Panc1 (cell line): Measurements from ENCODE around the gene PPP1R3F. TPM values are rescaled to one million over a fixed set of nuclear protein-coding genes. Genes with fewer than 3 reads are reported as not detected.

ENCODE experiments used
- ATAC-seq: fragments of 200-7000 bp; cut with Tn5 transposase; 2 replicates; pipeline ENCODE4 v1.9.1; 2020; ENCODE audit warnings: mild to moderate bottlenecking, moderate library complexity
- BruUV-seq: library from RNA; stranded (reverse); fragments of 400-500 nt; replicated peaks from 2 replicates; lab custom pipeline; 2021; lab: Mats Ljungman, UMichigan
- CTCF ChIA-PET: fragments of 300-600 bp; sonication (Branson Sonifier 250); formaldehyde crosslinking; loops from one replicate; lab custom pipeline; 2022; ENCODE audit warnings: antibody characterized with exemption; lab: Charles Lee
- POLR2A ChIA-PET: fragments of 300-600 bp; sonication (Branson Sonifier 250); formaldehyde crosslinking; loops from one replicate; lab custom pipeline; 2022; ENCODE audit warnings: antibody characterized with exemption; lab: Charles Lee
- DNase-seq: peaks from one replicate; pipeline ENCODE4 v3.0.0-alpha.2; 2010; ENCODE audit warnings: low read depth, low spot score
- H3K27ac ChIP-seq: 2 replicates; pipeline ENCODE4 v1.5.1; 2011; ENCODE audit warnings: mild to moderate bottlenecking, low read length, inconsistent platforms
- H3K27me3 ChIP-seq: fragments of 200-500 bp; sonication (Bioruptor generic); 2 replicates; pipeline ENCODE4 v1.6.0; 2014; ENCODE audit warnings: low read length, inconsistent platforms; ENCODE audit not compliant: control insufficient read depth, insufficient read depth
- H3K36me3 ChIP-seq: fragments of 200-500 bp; sonication (Bioruptor generic); 2 replicates; pipeline ENCODE4 v1.5.1; 2014; ENCODE audit warnings: inconsistent platforms, mild to moderate bottlenecking, low read length, moderate library complexity; ENCODE audit not compliant: control insufficient read depth, insufficient read depth
- H3K4me1 ChIP-seq: 2 replicates; pipeline ENCODE4 v1.5.1; 2011; ENCODE audit warnings: inconsistent platforms, mild to moderate bottlenecking, low read length, moderate library complexity; ENCODE audit not compliant: control insufficient read depth, insufficient read depth
- H3K4me3 ChIP-seq, 2 experiments: 2 replicates each; pipeline ENCODE4 v1.5.1; 2011 to 2012; ENCODE audit warnings: low read depth in 2 of 2, low read length in 2 of 2, mild to moderate bottlenecking in 2 of 2, inconsistent platforms in 1 of 2, moderate library complexity in 1 of 2
- H3K9me3 ChIP-seq: fragments of 200-500 bp; sonication (Bioruptor generic); 2 replicates; pipeline ENCODE4 v1.5.1; 2014; ENCODE audit warnings: low read depth, mild to moderate bottlenecking, inconsistent platforms, low read length, moderate library complexity; ENCODE audit not compliant: control insufficient read depth, insufficient read depth
- CTCF ChIP-seq: fragments of 450-650 bp; IDR thresholded peaks from 2 replicates; pipeline ENCODE4 v1.5.1; 2017; ENCODE audit warnings: mild to moderate bottlenecking
- POLR2AphosphoS5 ChIP-seq: IDR thresholded peaks from 2 replicates; pipeline ENCODE4 v1.6.1; 2012; ENCODE audit warnings: mild to moderate bottlenecking, low read depth, low read length, moderate library complexity
- REST ChIP-seq, 2 experiments: IDR thresholded peaks; 2 replicates each; pipeline ENCODE4 v1.6.1; 2011 to 2012; ENCODE audit warnings: low read depth in 2 of 2, control low read depth in 1 of 2, low read length in 1 of 2, mild to moderate bottlenecking in 1 of 2, moderate library complexity in 1 of 2; ENCODE audit not compliant: insufficient read depth in 1 of 2
- SIN3A ChIP-seq: IDR thresholded peaks from 2 replicates; pipeline ENCODE4 v1.6.1; 2012; ENCODE audit warnings: low read depth, mild to moderate bottlenecking, low read length, moderate library complexity, borderline replicate concordance; ENCODE audit not compliant: insufficient read depth
- TCF7L2 ChIP-seq: IDR thresholded peaks from 2 replicates; pipeline ENCODE4 v1.6.1; 2011; ENCODE audit warnings: mild to moderate bottlenecking, low read depth, low read length, inconsistent platforms
- in situ Hi-C: cut with HindIII; loops from 2 replicates; pipeline ENCODE4 v1.10.0; 2016; ENCODE audit warnings: low sequenced_read_pairs, low pct_unique_long_range_greater_than_20kb
- intact Hi-C: fragments of 100-400 bp; cut with micrococcal nuclease; formaldehyde crosslinking; loops from one replicate; pipeline ENCODE4 v1.10.0; 2022; ENCODE audit not compliant: unreplicated experiment
- total RNA-seq: library from RNA; stranded (reverse); gene quantifications from one replicate; pipeline ENCODE4 v1.2.1, GENCODE V29; 2021; ENCODE audit not compliant: unreplicated experiment

The PPP1R3F gene
- total RNA-seq, 1 experiment from 2014 or later = 8.3 TPM

GRCh38 chrX:49254639-49255038 lies 15.0 kb upstream of the PPP1R3F start:
- no TSS peak for BruUV-seq
- H3K27me3 ChIP-seq = no peaks in the 10 kb centered on the region
- no peak overlapping the region for H3K4me3 ChIP-seq
- ChIA-PET CTCF (no interaction called here), POLR2A (no interaction called here)
- H3K4me1 ChIP-seq = no peaks in the 10 kb centered on the region
- in situ Hi-C loops = no loop called here
- DNase-seq = no peak
- intact Hi-C loops = no loop called here
- ATAC-seq = no peak
- no peaks in the 10 kb centered on the region for H3K36me3 ChIP-seq
- TF ChIP-seq POLR2AphosphoS5 = no peak
- no peak for TF ChIP-seq SIN3A
- TF ChIP-seq REST (IDR thresholded peaks at IDR 0.05; ENCODE audit: insufficient read depth in 1 of 2, low read depth in 2 of 2, low read length in 1 of 2) = no peak
- TF ChIP-seq TCF7L2 = no peak
- TF ChIP-seq CTCF = no peak
- H3K27ac ChIP-seq = no peak overlapping the region
- no peaks in the 10 kb centered on the region for H3K9me3 ChIP-seq

- Histone ChIP-seq H3K36me3 (no peaks in the 10 kb centered on the region), H3K27me3 (no peaks in the 10 kb centered on the region), H3K27ac (no peak overlapping the region), H3K4me3 (no peak overlapping the region), H3K4me1 (no peaks in the 10 kb centered on the region), H3K9me3 (no peaks in the 10 kb centered on the region)
- in situ Hi-C loops (no loop called here), intact Hi-C loops (no loop called here)
- BruUV-seq = no TSS peak
- ATAC-seq (no peak), DNase-seq (no peak)
- ChIA-PET CTCF (no interaction called here), POLR2A (interaction anchor here (0.7 kb wide), 1 partner anchor 298 kb away, joined by 3 read pairs; no protein-coding TSS in a partner anchor)
- TF ChIP-seq TCF7L2 (no peak), POLR2AphosphoS5 (no peak), SIN3A (no peak), REST (IDR thresholded peaks at IDR 0.05; ENCODE audit: insufficient read depth in 1 of 2, low read depth in 2 of 2, low read length in 1 of 2) (no peak), CTCF (no peak)
These were observed 13.2 kb upstream of the PPP1R3F start for GRCh38 chrX:49256268-49256995.
